HG02938 (cell line): ENCODE data around the gene SLC22A3.

ENCODE experiments used
- ATAC-seq: cut with Tn5 transposase; IDR thresholded peaks from one replicate; pipeline ENCODE4 v1.9.1; 2021; ENCODE audit warnings: mild to moderate bottlenecking, moderate library complexity; ENCODE audit not compliant: unreplicated experiment

SLC22A3 gene

GRCh38 chr6:160487116-160487515 is 138.9 kb downstream of the SLC22A3 start:
- no peak for ATAC-seq

DNA sequence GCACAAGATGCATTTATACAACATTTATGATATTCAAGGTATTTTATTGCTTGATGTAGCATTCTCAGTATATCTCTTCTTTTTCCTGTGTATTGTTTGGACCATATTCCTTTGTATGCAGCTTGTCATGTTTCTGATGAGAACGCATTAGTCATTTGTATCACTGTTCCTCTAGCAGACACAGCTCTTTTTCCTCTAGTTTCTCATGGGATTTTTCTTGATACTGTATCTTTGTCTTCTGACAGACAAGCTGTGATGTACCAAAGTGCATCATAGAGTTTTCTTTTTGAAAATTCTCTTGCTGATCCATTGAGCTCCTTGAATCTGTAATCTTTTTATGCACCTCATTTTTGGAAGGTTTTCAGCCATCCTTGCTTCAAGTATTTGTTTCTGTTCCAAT is 140.9 kb downstream of the SLC22A3 start:
- no peak for ATAC-seq

- ATAC-seq = no peak
These were observed 146.4 kb downstream of the SLC22A3 start for GRCh38 chr6:160494576-160494975.

- ATAC-seq = no peak
These were observed 152.5 kb downstream of the SLC22A3 start for GRCh38 chr6:160500639-160501038.
